HG03565 (cell line): ENCODE results near the gene SVEP1.

Source experiments
- ATAC-seq: cut with Tn5 transposase; IDR thresholded peaks from one replicate; pipeline ENCODE4 v1.9.1; 2021; ENCODE audit warnings: mild to moderate bottlenecking, moderate library complexity; ENCODE audit not compliant: unreplicated experiment

The SVEP1 gene

GRCh38 chr9:110528645-110529044 is 50.9 kb downstream of the SVEP1 start:
- ATAC-seq: no peak

- ATAC-seq: no peak
Measured at GRCh38 chr9:110526426-110526825, 53.1 kb downstream of the SVEP1 start.

DNA sequence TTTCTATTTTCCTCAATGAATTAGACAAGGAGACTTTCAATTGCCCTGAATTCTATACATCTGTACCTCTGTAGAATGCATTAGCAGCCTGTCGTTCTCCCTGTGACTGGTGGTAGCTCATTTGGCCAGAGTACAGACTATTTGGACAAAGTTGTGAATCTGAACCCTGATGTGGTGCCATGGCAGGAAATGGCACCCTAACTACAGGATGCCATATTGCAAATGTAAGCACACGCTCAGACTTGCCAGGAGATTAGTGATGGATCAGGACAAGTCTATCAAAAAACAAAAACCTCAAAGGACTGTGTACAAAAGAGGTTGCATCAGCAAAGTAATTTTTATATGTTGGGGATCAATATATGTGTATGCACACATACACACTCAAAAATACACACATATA is 58.3 kb downstream of the SVEP1 start:
- no peak for ATAC-seq

DNA sequence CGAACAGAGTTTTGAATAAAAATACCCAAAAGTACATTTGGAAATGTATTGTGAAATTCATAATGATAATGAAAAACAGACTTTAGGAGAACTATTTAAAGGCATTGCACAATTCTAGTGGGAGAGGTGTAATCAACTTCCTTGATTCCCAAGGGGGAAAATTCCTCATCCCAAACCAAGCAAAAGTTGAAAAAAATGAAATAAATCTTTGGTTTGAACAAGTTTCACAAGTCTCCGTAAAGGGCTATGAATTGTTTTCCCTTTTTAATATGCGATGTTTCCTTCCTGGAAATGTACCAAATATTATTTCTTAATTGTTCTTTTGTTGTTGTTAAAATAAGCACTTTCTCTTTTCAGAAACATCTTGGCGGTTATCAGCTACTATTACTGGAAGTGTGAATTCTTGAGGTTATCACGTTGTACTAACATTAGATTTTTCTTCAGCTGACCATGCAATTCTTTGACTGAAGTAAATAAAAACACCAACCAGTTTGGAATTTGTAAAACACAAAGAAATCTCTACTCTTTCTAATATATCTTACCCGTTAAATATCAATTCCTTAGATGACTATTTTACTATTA is 59.3 kb downstream of the SVEP1 start:
- ATAC-seq: no peak

DNA sequence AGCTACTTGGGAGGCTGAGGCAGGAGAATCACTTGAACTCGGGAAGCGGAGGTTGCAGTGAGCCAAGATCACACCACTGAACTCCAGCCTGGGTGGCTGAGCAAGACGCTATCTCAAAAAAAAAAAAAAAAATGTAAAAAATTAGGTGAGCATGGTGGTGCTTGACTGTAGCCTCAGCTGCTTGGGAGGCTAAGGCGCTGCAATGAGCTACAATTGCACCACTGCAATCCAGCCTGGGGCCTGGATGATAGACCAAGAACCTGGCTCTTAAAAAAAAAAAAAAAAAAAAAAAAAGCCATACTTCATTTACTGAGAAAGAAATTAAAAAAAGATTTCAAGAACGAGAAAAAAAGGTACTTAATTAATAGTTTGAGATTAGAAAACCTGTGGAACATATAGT is 62.1 kb downstream of the SVEP1 start:
- ATAC-seq: no peak

GRCh38 chr9:110514897-110515296 is 64.6 kb downstream of the SVEP1 start:
- no peak for ATAC-seq

DNA sequence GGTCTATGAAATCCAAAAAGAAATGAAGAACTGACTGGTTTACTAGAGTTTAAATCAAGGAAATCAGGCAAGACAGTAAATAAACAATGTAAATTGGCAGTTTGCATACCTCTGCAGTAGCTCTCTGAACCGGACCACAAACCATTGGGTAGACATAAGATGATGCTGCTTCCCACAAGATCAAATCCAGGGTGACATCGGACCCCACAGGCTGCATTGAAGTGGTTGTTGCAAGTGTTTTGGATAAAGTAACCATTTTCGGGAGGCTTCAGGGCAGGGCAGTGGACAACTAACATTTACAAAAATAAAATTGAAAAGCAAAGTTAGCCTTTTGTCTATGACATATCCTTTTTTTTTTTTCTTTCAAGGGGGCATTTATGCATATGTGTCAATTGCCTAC is 66.7 kb downstream of the SVEP1 start:
- ATAC-seq: no peak

GRCh38 chr9:110509792-110510191 is 69.7 kb downstream of the SVEP1 start:
- ATAC-seq: no peak

GRCh38 chr9:110502842-110503241 is 76.7 kb downstream of the SVEP1 start:
- ATAC-seq: no peak

DNA sequence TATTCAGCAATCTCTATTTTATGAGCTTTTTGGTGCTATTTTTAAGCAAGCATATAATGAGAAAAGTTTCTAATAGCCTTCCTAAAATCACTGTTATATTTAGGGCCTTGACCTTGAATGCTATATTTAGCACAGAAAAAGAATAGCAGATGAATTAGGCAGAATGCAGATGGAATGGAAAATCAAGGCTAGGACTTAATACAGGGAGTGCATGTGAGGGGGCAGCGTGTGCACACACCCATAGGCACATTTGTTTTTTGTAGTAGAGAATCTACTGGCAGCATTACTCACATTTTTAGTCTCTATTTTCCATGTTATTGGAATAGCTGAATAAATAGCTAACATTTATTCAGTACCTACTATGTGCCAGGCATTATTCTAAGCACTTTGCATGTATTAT is 79.9 kb downstream of the SVEP1 start:
- ATAC-seq: no peak

DNA sequence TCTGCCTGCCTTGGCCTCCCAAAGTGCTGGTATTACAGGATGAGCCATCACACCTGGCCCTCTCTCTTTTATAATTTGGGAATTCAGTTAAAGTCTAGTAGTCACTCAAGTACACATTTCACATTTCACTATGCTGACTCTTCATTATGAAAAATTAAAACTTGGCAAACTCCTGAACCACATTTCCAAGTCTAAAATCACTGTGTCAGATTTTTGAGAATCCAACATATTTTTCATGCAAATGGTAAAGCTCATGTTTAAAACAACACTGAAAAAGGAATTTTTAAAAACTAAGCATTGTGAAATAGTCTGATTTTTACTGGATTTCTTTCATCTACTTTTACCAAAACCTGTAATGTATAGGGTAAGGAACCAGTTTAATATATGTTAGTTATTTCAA is 92.3 kb downstream of the SVEP1 start:
- ATAC-seq: no peak

- ATAC-seq: no peak
Measured at GRCh38 chr9:110486218-110486617, 93.3 kb downstream of the SVEP1 start.

- ATAC-seq: no peak
Measured at GRCh38 chr9:110479481-110479880, 100.1 kb downstream of the SVEP1 start.

- ATAC-seq: no peak
Measured at GRCh38 chr9:110476251-110476650, 103.3 kb downstream of the SVEP1 start.

GRCh38 chr9:110472111-110472510 is 107.4 kb downstream of the SVEP1 start:
- ATAC-seq: no peak

GRCh38 chr9:110468950-110469349 is 110.6 kb downstream of the SVEP1 start:
- no peak for ATAC-seq

- no peak for ATAC-seq
Measured at GRCh38 chr9:110465190-110465589, 114.4 kb downstream of the SVEP1 start.

GRCh38 chr9:110464321-110464720 is 115.2 kb downstream of the SVEP1 start:
- no peak for ATAC-seq

DNA sequence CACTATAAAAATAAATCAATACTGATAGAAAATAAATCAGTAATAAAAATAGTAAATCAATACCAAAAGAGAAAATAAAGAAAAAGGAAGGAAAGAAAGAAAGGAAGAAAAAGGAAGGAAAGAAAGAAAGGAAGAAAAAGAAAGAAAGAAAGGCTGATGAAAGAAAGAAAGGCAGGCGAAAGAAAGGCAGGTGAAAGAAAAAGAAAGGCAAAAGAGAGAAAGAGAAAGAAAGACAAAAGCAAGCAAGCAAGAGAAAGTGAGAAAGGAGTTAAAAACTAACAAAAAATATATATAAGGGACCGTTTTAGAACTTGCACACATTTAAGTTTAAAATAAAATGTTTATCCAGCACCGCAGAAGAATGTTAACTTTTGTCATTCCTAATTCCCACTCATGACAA is 116.0 kb downstream of the SVEP1 start:
- no peak for ATAC-seq

GRCh38 chr9:110457245-110457644 is 122.3 kb downstream of the SVEP1 start:
- no peak for ATAC-seq

GRCh38 chr9:110456681-110457080 is 122.9 kb downstream of the SVEP1 start:
- no peak for ATAC-seq

DNA sequence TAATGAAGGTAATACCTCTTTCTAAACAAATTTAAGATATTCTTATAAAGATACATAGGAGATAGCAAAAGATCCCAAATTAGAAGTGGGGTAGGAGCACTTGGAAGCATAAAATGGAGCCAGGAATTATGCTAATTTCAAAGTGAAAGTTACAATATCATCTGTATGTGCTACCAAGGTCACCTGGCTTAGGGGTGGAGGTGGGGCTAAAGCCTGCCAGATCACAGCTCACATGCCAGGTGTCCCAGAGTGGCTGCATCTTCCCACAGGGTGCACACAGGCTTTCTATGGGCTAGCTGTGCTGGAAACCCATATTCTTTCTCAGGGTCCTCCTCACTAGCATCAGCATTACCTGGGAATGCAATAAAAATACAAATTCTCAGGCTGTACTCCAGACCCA is 123.7 kb downstream of the SVEP1 start:
- no peak for ATAC-seq

DNA sequence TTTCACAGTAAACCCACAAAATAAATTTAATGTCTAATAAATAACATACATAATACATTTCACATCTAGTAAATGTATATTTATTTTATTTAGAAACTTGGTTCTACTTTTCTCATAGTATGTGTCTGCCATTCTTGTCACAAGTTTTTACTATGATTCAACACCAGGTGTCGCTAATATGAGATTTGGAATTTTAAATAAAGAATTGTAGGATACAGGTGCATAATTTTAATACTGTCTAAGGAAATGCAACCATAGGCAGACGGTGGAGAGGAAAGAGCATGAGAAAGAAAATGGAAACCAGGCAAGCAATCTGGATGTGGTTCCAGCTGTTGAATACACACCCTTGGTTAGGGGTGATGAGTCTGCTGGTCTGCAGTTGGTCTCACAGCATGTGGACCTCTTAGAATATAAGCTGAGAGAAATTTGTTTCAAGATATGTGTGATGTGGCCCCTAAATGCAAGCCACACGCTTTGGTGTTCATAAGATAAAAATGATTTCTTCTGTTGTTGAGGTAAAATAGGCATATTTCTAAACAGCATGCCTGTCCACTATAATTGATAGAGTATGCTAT is 127.2 kb downstream of the SVEP1 start:
- no peak for ATAC-seq
